ENCODE measurements around the gene CRY2. TPM values are rescaled to one million over a fixed set of nuclear protein-coding genes. Genes with fewer than 3 reads are reported as not detected.

The CRY2 gene
- 10 to 100 TPM; 19.8 to 20.1 TPM for total RNA-seq
- polyA plus RNA-seq (2013, experiment 1 of 2) = 14.0 TPM
- 10.8 TPM for polyA plus RNA-seq (2013, experiment 2 of 2)
- long read RNA-seq, experiment 1, partial matches to known transcripts = 1 of 8 reads
- long read RNA-seq, experiment 1, other reads (novel, unspliced or antisense) = 7 of 8 reads
- long read RNA-seq, experiment 2, full-length matches to known transcripts = 31 of 37 reads
- long read RNA-seq, experiment 2, partial matches to known transcripts = 2 of 37 reads
- long read RNA-seq, experiment 2, other reads (novel, unspliced or antisense) = 4 of 37 reads
- long read RNA-seq, experiment 3, full-length matches to known transcripts = 69 of 83 reads
- long read RNA-seq, experiment 3, partial matches to known transcripts = 4 of 83 reads
- long read RNA-seq, experiment 3, other reads (novel, unspliced or antisense) = 10 of 83 reads
- long read RNA-seq, experiment 4, partial matches to known transcripts = 0 of 2 reads
- long read RNA-seq, experiment 4, other reads (novel, unspliced or antisense) = 2 of 2 reads

DNA sequence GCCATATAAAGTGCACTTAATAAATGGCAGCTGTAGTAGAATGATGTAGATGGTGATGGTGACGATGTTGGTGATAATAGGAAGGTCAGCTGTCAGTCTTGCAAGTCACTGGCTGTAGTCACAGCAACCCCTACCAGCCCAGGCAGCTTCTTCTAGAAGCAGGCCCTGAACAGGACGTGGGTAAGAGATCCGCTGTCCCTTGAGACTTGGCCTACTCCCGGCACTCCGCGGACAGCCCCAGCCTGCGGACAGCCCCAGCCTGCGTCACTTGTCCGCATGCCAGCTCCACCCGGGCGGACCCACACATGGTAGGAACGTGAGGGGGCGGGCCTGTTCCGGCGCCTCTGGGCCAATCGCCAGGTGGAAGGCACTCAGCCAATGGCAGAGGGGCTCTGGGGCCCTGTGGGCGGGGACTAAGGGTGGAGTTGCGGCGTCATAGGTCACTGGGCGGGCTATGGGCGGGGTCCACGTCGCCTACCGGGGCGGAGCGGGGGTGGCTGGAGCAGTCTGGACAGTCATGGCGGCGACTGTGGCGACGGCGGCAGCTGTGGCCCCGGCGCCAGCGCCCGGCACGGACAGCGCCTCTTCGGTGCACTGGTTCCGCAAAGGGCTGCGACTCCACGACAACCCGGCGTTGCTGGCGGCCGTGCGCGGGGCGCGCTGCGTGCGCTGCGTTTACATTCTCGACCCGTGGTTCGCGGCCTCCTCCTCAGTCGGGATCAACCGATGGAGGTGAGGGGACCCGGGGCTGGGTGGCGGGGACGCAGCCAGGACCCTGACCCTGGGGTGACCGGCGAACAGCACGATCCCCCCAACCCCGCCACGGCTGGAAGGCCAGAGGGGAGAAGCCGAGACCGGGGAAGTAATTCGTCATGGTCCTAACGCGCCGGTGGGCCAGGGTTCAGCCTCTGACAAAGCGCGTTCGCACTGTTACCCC is at the start of gene CRY2:
Gene CRY2, plus strand, starts transcription at position 502 of the 937 bp plus-strand sequence. Its CDS starts 16 bp downstream, at position 518.
- peaks cover 41% of the 10 kb centered on the region for H3K27me3 ChIP-seq (ENCODE audit: control insufficient read depth, insufficient read depth, low read length, poor library complexity, severe bottlenecking)
- Mint-ChIP-seq H3K9me3 (no peaks in the 10 kb centered on the region), H3K27ac (peak within 1 kb of the TSS; percentile 85), H3K27me3 (ENCODE audit: insufficient read depth) (peaks cover 45% of the 10 kb centered on the region), H3K4me1 (peaks cover 14% of the 10 kb centered on the region), H3K36me3 (ENCODE audit: low read depth) (no peaks in the 10 kb centered on the region), H3K4me3 (peak within 1 kb of the TSS; percentile 71)
- 0 to 1% methylated on average over 42 to 75 of the region's 75 CpGs for WGBS, 2 experiments (ENCODE audit: insufficient coverage in 1 of 2, insufficient read length in 1 of 2)
- H3K9me3 ChIP-seq (ENCODE audit: control insufficient read depth, low read length) = no peaks in the 10 kb centered on the region
- DNase-seq = peak; percentile 100
- peak within 1 kb of the TSS; percentile 86 for H3K27ac ChIP-seq (ENCODE audit: low read depth, low read length)
- peak within 1 kb of the TSS; percentile 97 for H3K4me3 ChIP-seq (ENCODE audit: low read length)
- TF ChIP-seq, protein P1, sequence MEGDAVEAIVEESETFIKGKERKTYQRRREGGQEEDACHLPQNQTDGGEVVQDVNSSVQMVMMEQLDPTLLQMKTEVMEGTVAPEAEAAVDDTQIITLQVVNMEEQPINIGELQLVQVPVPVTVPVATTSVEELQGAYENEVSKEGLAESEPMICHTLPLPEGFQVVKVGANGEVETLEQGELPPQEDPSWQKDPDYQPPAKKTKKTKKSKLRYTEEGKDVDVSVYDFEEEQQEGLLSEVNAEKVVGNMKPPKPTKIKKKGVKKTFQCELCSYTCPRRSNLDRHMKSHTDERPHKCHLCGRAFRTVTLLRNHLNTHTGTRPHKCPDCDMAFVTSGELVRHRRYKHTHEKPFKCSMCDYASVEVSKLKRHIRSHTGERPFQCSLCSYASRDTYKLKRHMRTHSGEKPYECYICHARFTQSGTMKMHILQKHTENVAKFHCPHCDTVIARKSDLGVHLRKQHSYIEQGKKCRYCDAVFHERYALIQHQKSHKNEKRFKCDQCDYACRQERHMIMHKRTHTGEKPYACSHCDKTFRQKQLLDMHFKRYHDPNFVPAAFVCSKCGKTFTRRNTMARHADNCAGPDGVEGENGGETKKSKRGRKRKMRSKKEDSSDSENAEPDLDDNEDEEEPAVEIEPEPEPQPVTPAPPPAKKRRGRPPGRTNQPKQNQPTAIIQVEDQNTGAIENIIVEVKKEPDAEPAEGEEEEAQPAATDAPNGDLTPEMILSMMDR (conservative IDR thresholded peaks at IDR 0.05) = no peak
- no peaks in the 10 kb centered on the region for H3K36me3 ChIP-seq (ENCODE audit: control insufficient read depth, insufficient read depth, low read length)
- peaks cover 9% of the 10 kb centered on the region for H3K4me1 ChIP-seq (ENCODE audit: control insufficient read depth, insufficient read depth, low read length)
- peak within 1 kb of the TSS; percentile 94 for H3K9ac ChIP-seq (ENCODE audit: extremely low read depth, low read length, poor library complexity, severe bottlenecking)

DNA sequence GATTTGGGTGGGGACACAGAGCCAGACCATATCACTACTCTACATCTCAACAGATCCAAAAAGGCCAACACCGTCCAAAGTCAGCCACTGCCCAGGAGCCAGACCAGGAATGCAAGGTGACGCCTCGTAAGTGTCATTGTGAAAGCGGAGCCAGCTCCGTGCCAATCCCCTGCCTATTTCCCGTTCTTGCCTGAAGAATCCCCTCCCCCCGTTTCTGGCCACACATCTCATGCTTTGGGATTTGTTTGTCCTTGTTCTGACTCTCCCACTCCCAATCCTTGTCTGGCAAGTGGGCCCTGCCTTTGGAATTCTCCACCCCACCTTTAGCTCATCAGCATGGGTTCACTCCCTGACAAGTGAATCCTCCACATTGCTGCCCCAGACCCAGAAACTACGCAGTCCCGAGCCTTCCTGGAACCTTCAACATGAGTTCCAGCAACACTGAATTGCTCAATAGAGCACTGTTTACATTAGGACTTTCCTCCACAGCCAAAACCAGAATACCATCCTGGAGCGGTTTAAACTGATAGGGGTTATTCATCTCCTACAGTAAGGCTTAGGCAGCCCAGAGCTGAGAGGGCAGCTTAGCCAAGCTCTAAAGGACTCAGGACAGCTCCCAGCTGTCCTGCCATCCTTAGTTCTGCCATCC is 48.4 kb upstream of the CRY2 start:
- H3K4me1 ChIP-seq (ENCODE audit: control insufficient read depth, insufficient read depth, low read length) = no peaks in the 10 kb centered on the region
- no peak overlapping the region for H3K4me3 Mint-ChIP-seq
- H3K36me3 ChIP-seq (ENCODE audit: control insufficient read depth, insufficient read depth, low read length) = no peaks in the 10 kb centered on the region
- no peaks in the 10 kb centered on the region for H3K9me3 Mint-ChIP-seq
- H3K4me1 Mint-ChIP-seq = peaks cover 5% of the 10 kb centered on the region
- H3K27me3 ChIP-seq (ENCODE audit: control insufficient read depth, insufficient read depth, low read length, poor library complexity, severe bottlenecking) = peaks cover 22% of the 10 kb centered on the region
- H3K36me3 Mint-ChIP-seq (ENCODE audit: low read depth) = no peaks in the 10 kb centered on the region
- no peak overlapping the region for H3K27ac Mint-ChIP-seq
- H3K27me3 Mint-ChIP-seq (ENCODE audit: insufficient read depth) = peaks cover 24% of the 10 kb centered on the region
- no peaks in the 10 kb centered on the region for H3K9me3 ChIP-seq (ENCODE audit: control insufficient read depth, low read length)
- H3K4me3 ChIP-seq (ENCODE audit: low read length) = no peak overlapping the region
- WGBS, 2 experiments (ENCODE audit: insufficient coverage in 1 of 2, insufficient read length in 1 of 2) = 94 to 99% methylated on average over 10 of the region's 10 CpGs
- H3K27ac ChIP-seq (ENCODE audit: low read depth, low read length) = no peak overlapping the region
- TF ChIP-seq, protein P1 (conservative IDR thresholded peaks at IDR 0.05) = no peak
- no peak overlapping the region for H3K9ac ChIP-seq (ENCODE audit: extremely low read depth, low read length, poor library complexity, severe bottlenecking)
- DNase-seq = no peak

DNA sequence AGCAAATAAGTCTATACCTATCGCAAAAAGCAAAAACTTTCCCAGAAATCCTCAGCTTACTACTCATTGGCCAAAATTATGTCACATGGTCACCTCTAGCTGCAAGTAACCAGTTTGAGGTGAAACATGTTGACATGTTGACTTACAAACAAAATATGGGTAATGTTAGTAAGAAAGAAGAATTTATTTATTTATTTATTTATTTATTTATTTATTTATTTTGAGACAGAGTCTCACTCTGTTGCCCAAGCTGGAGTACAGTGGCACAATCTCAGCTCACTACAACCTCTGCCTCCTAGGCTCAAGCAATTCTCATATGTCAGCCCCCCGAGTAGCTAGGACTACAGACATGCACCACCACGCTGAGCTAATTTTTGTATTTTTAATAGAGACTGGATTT is 47.7 kb upstream of the CRY2 start:
- Mint-ChIP-seq H3K4me1 (no peaks in the 10 kb centered on the region), H3K9me3 (no peaks in the 10 kb centered on the region), H3K4me3 (no peak overlapping the region), H3K36me3 (ENCODE audit: low read depth) (no peaks in the 10 kb centered on the region), H3K27ac (no peak overlapping the region), H3K27me3 (ENCODE audit: insufficient read depth) (peaks cover 26% of the 10 kb centered on the region)
- DNase-seq = no peak
- no peak overlapping the region for H3K4me3 ChIP-seq (ENCODE audit: low read length)
- H3K27ac ChIP-seq (ENCODE audit: low read depth, low read length) = no peak overlapping the region
- H3K9ac ChIP-seq (ENCODE audit: extremely low read depth, low read length, poor library complexity, severe bottlenecking) = no peak overlapping the region
- H3K36me3 ChIP-seq (ENCODE audit: control insufficient read depth, insufficient read depth, low read length) = no peaks in the 10 kb centered on the region
- no peaks in the 10 kb centered on the region for H3K4me1 ChIP-seq (ENCODE audit: control insufficient read depth, insufficient read depth, low read length)
- H3K27me3 ChIP-seq (ENCODE audit: control insufficient read depth, insufficient read depth, low read length, poor library complexity, severe bottlenecking) = peaks cover 22% of the 10 kb centered on the region
- TF ChIP-seq, protein P1 (conservative IDR thresholded peaks at IDR 0.05) = no peak
- no peaks in the 10 kb centered on the region for H3K9me3 ChIP-seq (ENCODE audit: control insufficient read depth, low read length)
- WGBS, 2 experiments (ENCODE audit: insufficient coverage in 1 of 2, insufficient read length in 1 of 2) = 90 to 100% methylated on average over 1 to 3 of the region's 3 CpGs
